GM18502 (cell line): Measurements from ENCODE around the gene PLK3.
"Not testable (repeated sequence)": the region's sequence is repeated elsewhere in the genome, so short reads cannot be mapped to it uniquely, and the experiment has no call there.

Experiments
- ATAC-seq: cut with Tn5 transposase; IDR thresholded peaks from one replicate; pipeline ENCODE4 v1.9.1; 2021; ENCODE audit warnings: mild to moderate bottlenecking; ENCODE audit not compliant: unreplicated experiment, poor library complexity

PLK3 gene

DNA sequence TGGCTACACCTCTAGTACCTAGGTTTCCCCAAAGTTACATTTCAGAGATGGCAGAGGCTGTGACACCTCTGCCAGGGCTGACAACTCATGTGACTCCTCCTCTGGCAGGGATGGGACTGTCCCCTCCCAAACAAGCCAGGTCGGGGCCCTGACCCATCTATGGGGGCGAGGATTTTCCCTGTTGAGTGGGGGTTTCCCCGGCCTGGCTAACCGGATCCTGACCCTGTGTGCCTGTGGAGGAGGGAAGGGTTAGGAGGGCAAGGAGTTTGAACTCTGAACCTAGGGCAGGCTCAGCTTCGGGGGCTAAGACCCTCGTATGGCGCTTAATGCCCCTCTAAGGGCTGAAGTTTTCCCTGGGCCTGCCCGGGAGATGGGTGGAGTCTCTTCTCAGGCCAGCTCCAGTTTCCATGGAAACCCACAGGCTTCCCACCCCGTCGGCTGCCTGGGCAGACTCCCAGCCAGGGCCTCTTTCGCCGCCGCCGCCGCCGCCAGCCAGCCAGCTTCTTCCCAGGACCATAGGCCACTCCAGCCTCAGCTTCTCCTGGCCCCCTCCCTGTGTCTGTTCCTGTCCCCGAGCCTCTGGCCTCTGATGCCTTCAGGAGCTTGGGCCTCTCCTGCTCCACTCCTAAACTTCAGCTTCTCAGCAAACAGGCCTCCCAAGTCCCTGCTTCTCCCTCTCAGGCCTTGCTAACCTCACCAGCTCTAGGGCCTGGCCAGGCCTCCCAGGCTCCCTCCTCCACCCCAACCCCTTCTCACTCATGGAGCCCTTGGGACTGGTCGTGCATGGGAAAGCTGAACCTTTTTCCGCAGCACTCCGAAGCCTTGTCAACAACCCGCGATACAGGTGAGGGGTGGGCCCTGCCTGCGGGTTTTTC lies 8.1 kb downstream of the PLK3 start, which contains the start of gene BTBD19:
Gene BTBD19 (plus strand): TSS at position 461 of the 875 bp plus-strand sequence. CDS start 298 bp downstream, at position 759.
- peak; percentile 23 for ATAC-seq

DNA sequence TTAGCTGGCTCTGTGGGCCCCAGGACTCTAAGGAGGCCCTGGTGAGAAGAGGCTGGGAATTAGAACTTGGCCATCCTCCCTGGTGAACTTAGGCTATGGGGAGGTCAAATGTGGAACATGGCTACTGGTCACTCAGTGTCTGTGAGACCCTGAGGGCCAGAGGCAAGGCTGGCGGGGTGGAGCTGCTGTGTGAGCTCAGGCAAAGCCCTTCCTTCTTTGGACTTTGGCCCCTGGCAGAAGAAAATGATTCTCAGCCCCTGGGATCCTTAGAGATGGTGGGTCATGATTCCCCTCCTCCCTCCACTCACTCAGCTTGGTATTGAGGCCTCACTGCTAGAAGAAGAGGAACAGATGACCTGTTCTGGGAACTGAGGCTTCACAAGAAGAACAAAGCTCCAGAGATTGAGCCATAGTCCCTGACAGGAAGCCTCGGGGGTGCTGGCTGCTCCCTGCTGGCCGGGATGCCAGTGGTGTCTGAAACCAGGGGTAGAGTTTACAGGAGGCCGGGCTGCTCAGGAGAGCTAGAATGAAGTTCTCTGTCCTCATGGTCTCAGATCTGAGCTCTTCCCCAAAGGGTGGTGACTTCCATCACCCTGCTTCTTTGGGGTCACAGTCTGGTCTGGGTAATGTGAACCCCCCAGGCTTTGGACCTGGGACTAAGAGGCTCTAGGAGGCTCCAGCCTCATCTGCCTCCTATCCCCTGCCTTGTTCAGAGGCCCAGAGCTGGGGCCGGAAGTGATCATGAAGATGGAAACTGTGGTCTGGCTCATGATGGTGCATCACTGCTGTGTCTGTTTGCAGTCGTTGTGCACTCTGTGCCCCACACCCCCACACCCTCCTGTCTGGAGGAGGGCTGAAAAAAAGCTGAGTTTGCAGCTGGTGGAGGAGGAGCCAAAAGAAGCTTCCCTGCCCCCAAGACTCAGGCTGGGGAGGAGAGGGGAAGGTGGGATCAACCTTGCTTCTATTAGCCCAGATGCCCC lies 9.1 kb downstream of the PLK3 start:
- ATAC-seq: peak; percentile 62

DNA sequence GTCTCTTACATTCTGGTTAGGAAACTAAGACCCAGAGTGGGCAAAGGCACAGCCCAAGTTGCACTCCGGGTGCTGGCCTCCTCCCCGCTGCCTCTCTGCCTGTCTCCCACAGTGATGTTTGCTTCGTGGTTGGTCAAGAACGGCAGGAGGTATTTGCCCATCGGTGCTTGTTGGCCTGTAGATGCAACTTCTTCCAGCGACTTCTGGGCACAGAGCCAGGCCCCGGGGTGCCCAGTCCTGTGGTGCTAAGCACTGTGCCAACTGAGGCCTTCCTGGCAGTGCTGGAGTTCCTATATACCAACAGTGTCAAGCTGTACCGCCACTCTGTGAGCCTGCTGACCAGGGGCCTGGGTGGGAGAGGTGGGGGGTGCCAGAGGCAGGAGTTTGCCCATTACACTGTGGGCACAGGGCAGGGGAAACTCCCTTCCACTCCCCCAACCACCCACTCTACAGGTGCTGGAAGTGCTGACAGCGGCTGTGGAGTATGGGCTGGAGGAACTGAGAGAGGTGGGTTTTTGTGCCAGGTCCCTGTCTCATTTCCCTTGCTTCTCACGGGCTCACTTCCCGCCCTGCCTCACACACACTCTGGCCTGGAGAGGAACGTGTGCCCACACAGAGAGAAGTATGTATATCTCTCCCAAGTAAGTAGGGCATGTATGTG lies 10.1 kb downstream of the PLK3 start:
- no peak for ATAC-seq

DNA sequence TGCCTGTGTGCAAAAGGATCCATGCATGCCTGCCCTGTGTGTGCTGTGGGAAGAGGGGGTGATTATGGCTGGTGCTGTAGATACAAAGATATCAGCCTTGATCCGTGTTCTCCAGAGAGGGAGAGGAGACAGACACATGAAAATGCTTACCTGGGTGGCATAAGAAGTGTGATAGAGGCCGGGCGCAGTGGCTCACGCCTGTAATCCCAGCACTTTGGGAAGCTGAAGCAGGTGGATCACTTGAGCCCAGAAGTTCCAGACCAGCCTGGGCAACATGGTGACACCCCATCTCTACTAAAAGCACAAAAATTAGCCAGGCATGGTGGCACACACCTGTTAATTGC lies 10.6 kb downstream of the PLK3 start:
- not testable (repeated sequence) for ATAC-seq

DNA sequence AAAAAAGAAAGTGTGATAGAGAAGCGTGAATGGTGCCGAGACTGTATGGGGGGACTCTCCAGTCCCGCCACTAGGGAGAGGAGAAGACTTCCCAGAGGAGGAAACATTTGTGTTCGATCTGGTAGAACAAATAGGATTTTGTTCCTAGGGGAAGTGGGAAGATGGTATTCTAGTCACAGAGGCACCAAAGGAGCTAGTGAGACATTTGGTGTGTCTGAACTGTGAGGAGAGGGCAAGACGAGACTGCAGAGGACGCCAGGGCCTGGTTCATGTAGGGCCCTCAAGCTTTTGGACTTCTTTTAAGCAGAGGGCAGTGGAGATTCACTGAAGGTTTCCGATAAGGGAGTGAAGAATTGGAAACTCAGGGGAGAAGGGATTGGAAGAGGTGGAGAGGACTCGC lies 11.1 kb downstream of the PLK3 start:
- ATAC-seq: no peak

DNA sequence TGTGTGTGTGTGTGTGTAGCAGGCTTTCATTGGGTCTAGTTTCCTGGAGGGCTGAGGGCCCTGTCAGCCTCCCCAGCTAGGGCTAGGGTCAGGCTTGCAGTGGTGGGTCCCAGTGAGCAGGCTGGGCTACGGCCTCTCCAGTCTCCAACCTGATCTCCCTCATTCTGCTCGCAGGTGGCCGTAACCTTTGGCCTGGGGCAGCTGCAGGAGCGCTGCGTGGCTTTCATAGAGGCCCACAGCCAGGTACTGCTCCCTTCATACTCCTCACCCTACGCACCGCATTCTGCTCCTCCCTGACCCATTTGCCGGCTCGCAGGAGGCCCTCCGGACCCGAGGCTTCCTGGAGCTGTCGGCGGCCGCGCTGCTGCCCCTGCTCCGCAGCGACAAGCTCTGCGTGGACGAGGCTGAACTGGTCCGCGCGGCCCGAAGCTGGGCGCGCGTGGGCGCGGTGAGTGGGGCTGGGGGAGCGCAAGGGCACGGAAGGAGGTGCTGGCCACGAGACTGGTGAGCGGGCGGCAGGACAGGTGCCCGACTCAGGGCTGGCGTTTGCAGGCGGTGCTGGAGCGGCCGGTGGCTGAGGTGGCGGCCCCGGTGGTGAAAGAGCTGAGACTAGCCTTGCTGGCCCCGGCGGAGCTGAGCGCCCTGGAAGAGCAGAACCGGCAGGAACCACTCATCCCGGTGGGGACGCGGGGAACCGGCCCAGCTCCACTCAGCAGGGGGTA lies 12.8 kb downstream of the PLK3 start:
- no peak for ATAC-seq

DNA sequence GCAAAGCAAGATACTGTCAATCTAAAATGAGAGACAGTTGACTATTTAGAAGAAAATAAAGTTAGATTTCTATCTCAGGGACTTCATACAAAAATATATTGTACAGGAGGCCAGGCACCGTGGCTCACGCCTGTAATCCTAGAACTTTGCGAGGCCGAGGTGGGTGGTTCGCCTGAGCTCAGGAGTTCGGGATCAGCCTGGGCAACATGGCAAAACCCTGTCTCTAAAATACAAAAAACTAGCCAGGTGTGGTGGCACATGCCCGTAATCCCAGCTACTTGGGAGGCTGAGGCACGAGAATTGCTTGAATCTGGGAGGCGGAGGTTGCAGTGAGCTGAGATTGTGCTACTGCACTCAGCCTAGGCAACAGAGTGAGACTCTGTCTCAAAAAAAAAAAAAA lies 15.7 kb downstream of the PLK3 start:
- not testable (repeated sequence) for ATAC-seq

DNA sequence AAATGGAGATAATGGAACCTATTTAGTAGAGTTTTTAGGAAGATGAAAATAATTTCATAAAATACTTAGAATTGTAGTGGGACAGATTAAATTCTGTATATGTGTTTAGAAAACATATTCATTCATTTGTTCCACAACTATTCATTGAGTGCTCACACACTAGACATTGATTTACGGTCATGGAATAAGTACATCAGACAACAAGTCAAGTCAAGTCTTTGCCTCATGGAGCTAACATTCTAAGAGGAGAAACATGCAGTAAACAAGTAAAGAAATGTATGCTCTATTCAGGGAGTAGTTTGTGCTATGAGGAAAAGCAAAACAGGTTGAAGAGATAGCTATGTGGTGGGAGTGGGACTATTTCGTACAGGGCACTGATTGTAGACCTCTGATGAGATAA lies 17.1 kb downstream of the PLK3 start:
- no peak for ATAC-seq

DNA sequence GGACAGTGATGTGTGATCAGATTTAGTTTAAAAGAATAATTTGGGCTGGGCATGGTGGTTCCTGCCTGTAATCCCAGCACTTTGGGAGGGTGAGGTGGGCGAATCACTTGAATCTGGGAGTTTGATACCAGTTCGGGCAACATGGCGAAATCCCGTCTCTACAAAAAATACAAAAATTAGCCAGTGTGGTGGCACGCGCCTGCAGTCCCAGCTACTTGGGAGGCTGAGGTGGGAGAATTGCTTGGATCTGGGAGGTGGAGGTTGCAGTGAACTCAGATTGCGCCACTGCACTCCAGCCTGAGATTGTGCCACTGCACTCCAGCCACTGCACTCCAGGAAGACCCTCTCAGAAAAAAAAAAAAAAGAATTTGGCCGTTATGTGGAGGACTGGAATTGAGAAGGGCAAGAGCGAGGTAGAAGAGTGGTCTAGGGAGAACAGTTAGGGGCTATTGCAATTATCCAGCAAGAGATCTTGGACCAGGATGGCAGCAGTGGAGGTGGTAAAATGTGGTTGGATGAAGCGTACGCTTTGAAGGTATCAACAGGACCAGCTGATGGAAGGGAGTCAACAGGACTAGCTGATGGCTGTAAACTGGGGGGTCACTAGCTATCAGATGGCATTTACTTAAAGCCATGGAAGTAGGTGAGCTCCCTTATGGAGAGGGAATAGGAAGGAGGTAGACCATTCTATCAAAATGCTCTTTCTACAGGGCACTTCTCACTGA lies 17.8 kb downstream of the PLK3 start:
- no peak for ATAC-seq

DNA sequence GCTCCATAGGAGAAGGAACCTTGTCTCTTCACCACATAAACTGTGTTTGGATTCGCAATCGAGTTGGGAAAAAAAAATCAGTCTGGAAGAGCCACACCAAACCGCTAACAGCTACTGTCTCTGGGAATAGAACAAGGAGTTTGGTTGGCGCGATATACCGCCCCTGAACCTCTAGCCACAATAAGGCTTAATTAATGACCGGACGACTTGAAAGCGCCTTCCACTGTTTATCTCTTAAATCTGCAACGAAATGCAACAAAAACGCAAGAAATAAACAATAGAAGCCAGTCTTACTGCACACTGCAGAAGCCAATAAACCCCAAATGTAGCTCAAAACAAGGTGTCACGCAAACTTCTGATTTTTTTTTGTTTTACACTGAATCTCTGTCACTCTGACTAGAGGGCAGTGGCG lies 19.0 kb downstream of the PLK3 start:
- no peak for ATAC-seq

DNA sequence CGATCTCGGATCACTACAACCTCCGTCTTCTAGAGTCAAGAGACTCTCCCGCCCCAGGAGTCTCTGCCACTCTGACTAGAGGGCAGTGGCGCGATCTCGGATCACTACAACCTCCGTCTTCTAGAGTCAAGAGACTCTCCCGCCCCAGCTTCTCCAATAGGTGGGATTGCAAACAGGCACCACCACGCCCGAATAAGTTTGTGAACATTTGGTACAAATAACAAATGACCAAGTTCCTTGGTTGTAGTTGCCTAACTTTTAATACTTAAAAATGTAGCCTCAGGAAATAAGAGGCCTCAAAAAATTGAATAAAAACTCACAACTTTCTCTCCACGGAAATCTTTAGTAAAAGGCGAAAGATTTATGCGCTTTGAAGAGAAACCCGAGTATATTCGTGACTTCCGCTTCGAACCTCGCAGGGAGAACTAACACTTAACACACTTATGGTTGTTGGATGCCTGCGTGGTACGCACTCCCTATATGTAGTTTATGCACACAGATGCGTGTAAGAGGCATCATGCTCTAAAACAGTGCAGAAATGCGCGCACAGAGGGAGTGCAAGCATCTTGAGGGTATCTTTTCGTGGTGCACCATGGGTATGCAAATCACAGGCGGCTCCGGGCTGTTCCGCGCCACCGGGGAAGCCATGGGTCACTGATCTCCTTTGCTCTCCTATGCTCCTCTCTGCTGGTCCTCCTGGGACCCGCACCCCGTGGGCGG lies 19.6 kb downstream of the PLK3 start:
- peak; percentile 88 for ATAC-seq

DNA sequence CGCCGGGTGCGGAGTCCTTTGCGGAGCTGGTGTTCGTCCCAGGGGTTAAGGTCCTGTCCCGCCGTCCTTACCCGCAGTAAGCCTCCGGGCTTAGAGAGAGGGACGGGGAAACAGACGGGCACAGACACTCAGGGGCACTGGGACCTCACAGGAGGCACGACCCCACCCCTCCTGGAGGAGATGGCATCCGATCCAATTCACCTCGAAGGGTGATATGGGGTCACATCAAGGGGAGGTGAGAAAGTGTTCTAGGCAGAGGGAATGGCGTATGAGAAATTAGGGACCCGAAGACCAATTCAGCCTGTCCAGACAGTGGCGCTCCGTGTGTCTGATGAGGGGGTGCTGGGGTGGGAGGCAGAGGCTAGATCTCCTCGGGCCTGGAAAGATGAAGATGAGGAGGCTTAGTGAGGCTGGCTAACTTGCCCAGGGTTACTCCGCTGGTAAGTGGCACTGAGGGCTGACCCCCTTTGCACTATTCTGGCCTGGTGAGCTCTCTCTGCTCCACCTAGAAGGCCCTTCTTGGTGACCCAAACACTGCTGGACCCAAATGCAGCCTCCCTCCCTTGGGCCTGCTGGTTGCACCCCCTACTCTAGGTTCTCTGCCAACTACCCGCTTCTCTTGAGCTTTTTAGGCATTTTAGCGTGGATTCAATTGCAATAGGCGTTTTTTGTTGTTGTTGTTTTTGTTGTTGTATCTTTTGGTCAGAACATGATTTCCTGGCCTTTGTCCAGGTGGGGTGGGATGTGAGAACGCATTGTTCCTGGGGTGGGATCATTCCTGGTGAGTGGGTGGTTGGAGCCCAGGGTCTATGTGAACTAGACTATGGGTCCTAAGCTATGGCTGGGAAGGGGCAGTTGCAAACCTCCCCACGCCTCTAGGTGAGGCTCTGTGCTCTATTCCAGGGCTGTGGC lies 20.4 kb downstream of the PLK3 start:
- no peak for ATAC-seq

DNA sequence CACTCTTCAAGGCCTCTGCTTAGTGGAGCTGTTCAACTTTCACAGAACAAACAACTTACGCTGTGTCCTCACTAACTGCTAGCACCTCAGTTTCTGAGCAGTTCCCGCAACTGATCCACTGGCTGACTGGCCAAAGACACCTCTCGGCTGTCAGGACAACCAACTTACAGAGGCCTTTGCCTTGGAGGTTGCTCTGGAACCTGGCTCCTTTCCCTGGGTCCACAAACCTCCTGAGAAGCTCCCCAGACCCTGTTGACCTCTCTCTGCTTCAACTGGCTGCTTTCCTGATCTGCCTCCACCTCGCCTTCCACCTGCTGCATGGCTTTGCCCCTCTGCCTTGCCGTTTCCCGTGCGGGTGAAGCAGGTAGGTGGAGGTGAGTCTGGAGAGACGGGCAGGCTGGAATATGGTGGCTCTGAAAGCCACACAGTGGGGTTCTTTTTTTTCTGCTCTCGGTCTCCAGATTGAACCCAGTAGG lies 21.1 kb downstream of the PLK3 start:
- ATAC-seq: no peak

DNA sequence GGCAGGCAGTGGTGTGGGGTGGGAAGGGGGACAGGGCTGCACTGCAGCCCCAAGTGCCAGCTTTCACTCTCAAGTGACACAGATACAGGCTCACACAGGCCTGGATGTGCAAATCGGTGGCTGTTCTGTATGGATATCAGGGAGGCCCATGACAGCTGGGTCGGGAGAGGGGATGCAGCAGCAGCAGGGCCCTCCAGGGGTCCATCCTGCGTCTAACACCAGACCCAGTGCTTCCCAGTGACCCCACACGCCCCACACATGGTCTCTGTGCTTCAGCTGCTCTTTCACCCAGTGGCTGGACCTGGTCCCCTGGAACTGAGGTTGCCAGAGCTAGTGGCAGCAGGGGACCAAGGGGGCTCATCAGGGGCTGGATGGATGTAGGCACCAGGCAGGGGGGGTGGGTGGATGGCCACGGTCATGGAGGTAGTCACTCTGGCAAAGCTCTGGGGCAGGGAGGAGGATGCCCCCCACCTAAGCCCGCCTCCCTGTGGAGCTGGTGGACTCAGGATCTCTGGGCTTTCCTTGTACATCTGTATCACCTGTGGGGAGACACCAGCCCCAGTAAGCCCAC lies 22.0 kb downstream of the PLK3 start:
- no peak for ATAC-seq

DNA sequence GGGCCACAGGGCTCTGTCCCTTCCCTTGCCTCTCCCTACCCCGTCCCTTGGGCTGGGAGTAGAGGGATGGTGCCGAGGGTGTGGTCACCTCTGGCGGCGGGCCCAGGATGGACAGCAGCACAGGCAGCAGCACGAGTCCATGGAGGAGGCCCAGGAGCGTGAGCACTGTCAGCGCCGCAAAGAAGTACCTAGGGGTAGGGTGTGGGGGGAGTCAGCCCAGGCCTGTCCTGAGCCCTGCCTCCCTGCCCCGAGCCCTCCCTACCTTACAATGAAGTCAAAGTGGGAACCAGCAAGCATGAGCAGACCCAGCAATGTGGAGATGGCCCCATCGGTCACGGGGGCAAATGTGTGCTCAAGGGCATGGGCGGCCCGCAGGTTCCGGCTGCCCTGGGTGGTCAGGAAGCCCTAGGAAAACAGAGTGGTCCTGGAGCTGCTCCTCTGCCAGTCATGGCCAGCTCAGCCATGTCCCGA lies 22.8 kb downstream of the PLK3 start:
- no peak for ATAC-seq

DNA sequence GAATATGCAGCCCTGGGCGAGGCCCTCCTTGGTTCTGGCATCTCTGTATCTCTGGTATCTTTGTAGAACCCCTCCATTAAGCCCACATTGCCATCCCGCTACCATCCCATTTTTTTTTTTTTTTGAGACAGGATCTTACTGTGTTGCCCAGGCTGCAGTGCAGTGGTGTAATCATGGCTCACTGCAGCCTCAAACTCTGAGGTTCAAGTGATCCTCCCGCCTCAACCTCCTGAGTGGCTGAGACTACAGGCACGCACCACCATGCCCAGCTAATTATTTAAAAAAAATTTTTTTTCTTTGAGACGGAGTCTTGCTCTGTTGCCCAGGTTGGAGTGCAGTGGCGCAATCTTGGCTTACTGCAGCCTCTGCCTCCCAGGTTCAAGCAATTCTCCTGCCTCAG lies 24.2 kb downstream of the PLK3 start:
- ATAC-seq: not testable (repeated sequence)
